Keratinocyte (primary cell): ENCODE data around the gene SIK2. TPM values are rescaled to one million over a fixed set of nuclear protein-coding genes. Genes with fewer than 3 reads are reported as not detected.
A peak's percentile ranks its signal among the peaks of the same experiment; 100 is the strongest.

Experiments
- DNase-seq: peaks from one replicate; pipeline ENCODE4 v3.0.0-alpha.2; 2011; ENCODE audit warnings: low read depth, missing footprints, low spot score
- FAIRE-seq: peaks from 2 replicates; lab custom pipeline; 2011; peaks lifted over from hg19 to GRCh38; lab: Jason Lieb, UNC
- H2AFZ ChIP-seq: 2 replicates; pipeline ENCODE4 v1.6.0; 2012; ENCODE audit warnings: low read length, control low read depth, inconsistent platforms; ENCODE audit not compliant: control insufficient read depth
- H3K27ac ChIP-seq: 2 replicates; pipeline ENCODE4 v1.5.1; 2011; ENCODE audit warnings: low read length; ENCODE audit not compliant: control insufficient read depth, insufficient read depth
- H3K27me3 ChIP-seq: 3 replicates; pipeline ENCODE4 v1.6.0; 2011; ENCODE audit warnings: low read length; ENCODE audit not compliant: control insufficient read depth, insufficient read depth; ENCODE audit errors: extremely low read depth
- H3K36me3 ChIP-seq, 2 experiments: 2 replicates in 1 of 2; 3 replicates in 1 of 2; pipeline ENCODE4 v1.5.1; 2011; ENCODE audit warnings: low read length in 2 of 2, mild to moderate bottlenecking in 1 of 2; ENCODE audit not compliant: control insufficient read depth in 2 of 2, insufficient read depth in 2 of 2; ENCODE audit errors: extremely low read depth in 1 of 2
- H3K4me1 ChIP-seq: 3 replicates; pipeline ENCODE4 v1.5.1; 2011; ENCODE audit warnings: low read length; ENCODE audit not compliant: control insufficient read depth, insufficient read depth; ENCODE audit errors: extremely low read depth
- H3K4me2 ChIP-seq: 3 replicates; pipeline ENCODE4 v1.6.0; 2011; ENCODE audit warnings: low read depth, low read length; ENCODE audit not compliant: control insufficient read depth, insufficient read depth; ENCODE audit errors: extremely low read depth
- H3K4me3 ChIP-seq, 3 experiments: fragments of 200-600 bp in 1 of 3; sonication (generic) in 1 of 3; 2 replicates in 2 of 3; 3 replicates in 1 of 3; pipeline ENCODE4 v1.5.1; 2011 to 2016; ENCODE audit warnings: low read length in 3 of 3, mild to moderate bottlenecking in 3 of 3, control low read depth in 2 of 3, inconsistent platforms in 1 of 3, low read depth in 1 of 3, mixed read lengths in 1 of 3, mixed run types in 1 of 3, moderate library complexity in 1 of 3; ENCODE audit not compliant: control insufficient read depth in 2 of 3, insufficient read depth in 2 of 3; ENCODE audit errors: extremely low read depth in 1 of 3
- H3K79me2 ChIP-seq: 2 replicates; pipeline ENCODE4 v1.6.0; 2012; ENCODE audit warnings: low read length; ENCODE audit not compliant: control insufficient read depth, insufficient read depth
- H3K9ac ChIP-seq: 3 replicates; pipeline ENCODE4 v1.6.0; 2011; ENCODE audit warnings: low read length; ENCODE audit not compliant: control insufficient read depth, insufficient read depth; ENCODE audit errors: extremely low read depth
- H3K9me1 ChIP-seq: 3 replicates; pipeline ENCODE4 v1.6.0; 2011; ENCODE audit warnings: low read length; ENCODE audit not compliant: control insufficient read depth, insufficient read depth; ENCODE audit errors: extremely low read depth
- H3K9me3 ChIP-seq: 2 replicates; pipeline ENCODE4 v1.5.1; 2012; ENCODE audit warnings: low read depth, low read length; ENCODE audit not compliant: control insufficient read depth
- H4K20me1 ChIP-seq: 3 replicates; pipeline ENCODE4 v1.6.0; 2011; ENCODE audit warnings: low read length; ENCODE audit not compliant: control insufficient read depth, insufficient read depth; ENCODE audit errors: extremely low read depth
- CTCF ChIP-seq, 3 experiments: IDR thresholded peaks in 1 of 3; conservative IDR thresholded peaks in 1 of 3; optimal IDR thresholded peaks in 1 of 3; 2 replicates in 2 of 3; 3 replicates in 1 of 3; pipeline versions ENCODE3 to v1.5.1; 2011; ENCODE audit warnings: low read length in 3 of 3, mild to moderate bottlenecking in 3 of 3, moderate library complexity in 2 of 3, control low read depth in 1 of 3, inconsistent platforms in 1 of 3; ENCODE audit not compliant: insufficient read depth in 2 of 3; ENCODE audit errors: extremely low read depth in 1 of 3
- EZH2 ChIP-seq: IDR thresholded peaks from one replicate; pipeline ENCODE4 v1.6.1; 2012; ENCODE audit warnings: inconsistent platforms, mild to moderate bottlenecking, low read length, moderate library complexity
- dilution Hi-C: fragments of 300-500 bp; cut with MboI; formaldehyde crosslinking; loops from one replicate; pipeline ENCODE4 v1.7.0; 2020; ENCODE audit warnings: low sequenced_read_pairs; ENCODE audit not compliant: extremely low pct_ligation_motif_present
- polyA plus RNA-seq, 5 experiments: library from polyadenylated mRNA; depleted of rRNA in 3 of 5; stranded (reverse) in 3 of 5; stranded (forward) in 1 of 5; unstranded in 1 of 5; fragments of >200 nt; gene quantifications; 1 replicate in 1 of 5; 2 replicates in 3 of 5; 3 replicates in 1 of 5; pipeline versions ENCODE4 v1.2.1 to v1.2.3, GENCODE V29; 2011 to 2012; ENCODE audit warnings: missing spikeins in 2 of 5, low read depth in 1 of 5, low replicate concordance in 1 of 5

SIK2 gene
- polyA plus RNA-seq, 1 donor (not counting 4 experiments of a cell fraction or from before 2014, with no cell fraction given) = 10.0 TPM

GRCh38 chr11:111586388-111586831, 15.8 kb upstream of the SIK2 start:
- H3K9me1 ChIP-seq = no peaks in the 10 kb centered on the region
- no peak overlapping the region for H3K4me3 ChIP-seq
- no peaks in the 10 kb centered on the region for H3K36me3 ChIP-seq
- dilution Hi-C loops = no loop called here
- no peak overlapping the region for H3K9ac ChIP-seq
- peaks cover 5% of the 10 kb centered on the region for H3K4me1 ChIP-seq
- FAIRE-seq (no peak), DNase-seq (no peak)
- TF ChIP-seq EZH2 (no peak), CTCF (optimal IDR thresholded peaks at IDR 0.05 in 1 of 3, IDR thresholded peaks at IDR 0.05 in 1 of 3, conservative IDR thresholded peaks at IDR 0.05 in 1 of 3; ENCODE audit: extremely low read depth in 1 of 3, insufficient read depth in 2 of 3, low read length in 3 of 3) (peak in 1 of 3 experiments; percentile 46)
- H3K27me3 ChIP-seq = no peaks in the 10 kb centered on the region
- H3K4me2 ChIP-seq = no peak overlapping the region
- H3K79me2 ChIP-seq = no peaks in the 10 kb centered on the region
- H3K9me3 ChIP-seq = no peaks in the 10 kb centered on the region
- H3K27ac ChIP-seq = no peak overlapping the region
- no peak overlapping the region for H2AFZ ChIP-seq
- no peaks in the 10 kb centered on the region for H4K20me1 ChIP-seq

GRCh38 chr11:111589114-111589513, 13.1 kb upstream of the SIK2 start:
- H3K9me1 ChIP-seq = no peaks in the 10 kb centered on the region
- H3K9me3 ChIP-seq = no peaks in the 10 kb centered on the region
- TF ChIP-seq EZH2 (no peak), CTCF (optimal IDR thresholded peaks at IDR 0.05 in 1 of 3, IDR thresholded peaks at IDR 0.05 in 1 of 3, conservative IDR thresholded peaks at IDR 0.05 in 1 of 3; ENCODE audit: extremely low read depth in 1 of 3, insufficient read depth in 2 of 3, low read length in 3 of 3) (no peak)
- no peak overlapping the region for H2AFZ ChIP-seq
- no peaks in the 10 kb centered on the region for H3K36me3 ChIP-seq
- no peak overlapping the region for H3K4me2 ChIP-seq
- no peaks in the 10 kb centered on the region for H3K79me2 ChIP-seq
- no peaks in the 10 kb centered on the region for H4K20me1 ChIP-seq
- DNase-seq (no peak), FAIRE-seq (no peak)
- no peak overlapping the region for H3K4me3 ChIP-seq
- no peak overlapping the region for H3K9ac ChIP-seq
- dilution Hi-C loops = no loop called here
- no peak overlapping the region for H3K27ac ChIP-seq
- peaks cover 5% of the 10 kb centered on the region for H3K4me1 ChIP-seq
- no peaks in the 10 kb centered on the region for H3K27me3 ChIP-seq
